KOPT-K1 (cell line): ENCODE data around the gene ABHD8.
A peak's percentile ranks its signal among the peaks of the same experiment; 100 is the strongest.

Experiments used
- H3K27ac ChIP-seq: fragments of 200-600 bp; sonication (generic); 2 replicates; pipeline ENCODE4 v1.5.1; 2016; ENCODE audit warnings: antibody characterized with exemption, mild to moderate bottlenecking, low read depth, low read length; ENCODE audit not compliant: poor library complexity, severe bottlenecking
- H3K36me3 ChIP-seq: fragments of 200-600 bp; sonication (generic); 2 replicates; pipeline ENCODE4 v1.5.1; 2017; ENCODE audit warnings: antibody characterized with exemption, mild to moderate bottlenecking, low read length, moderate library complexity; ENCODE audit not compliant: insufficient read depth
- H3K9me3 ChIP-seq: fragments of 200-600 bp; sonication (generic); 2 replicates; pipeline ENCODE4 v1.5.1; 2017; ENCODE audit warnings: antibody characterized with exemption, low read length, mild to moderate bottlenecking; ENCODE audit not compliant: insufficient read depth, poor library complexity, severe bottlenecking

ABHD8 gene

DNA sequence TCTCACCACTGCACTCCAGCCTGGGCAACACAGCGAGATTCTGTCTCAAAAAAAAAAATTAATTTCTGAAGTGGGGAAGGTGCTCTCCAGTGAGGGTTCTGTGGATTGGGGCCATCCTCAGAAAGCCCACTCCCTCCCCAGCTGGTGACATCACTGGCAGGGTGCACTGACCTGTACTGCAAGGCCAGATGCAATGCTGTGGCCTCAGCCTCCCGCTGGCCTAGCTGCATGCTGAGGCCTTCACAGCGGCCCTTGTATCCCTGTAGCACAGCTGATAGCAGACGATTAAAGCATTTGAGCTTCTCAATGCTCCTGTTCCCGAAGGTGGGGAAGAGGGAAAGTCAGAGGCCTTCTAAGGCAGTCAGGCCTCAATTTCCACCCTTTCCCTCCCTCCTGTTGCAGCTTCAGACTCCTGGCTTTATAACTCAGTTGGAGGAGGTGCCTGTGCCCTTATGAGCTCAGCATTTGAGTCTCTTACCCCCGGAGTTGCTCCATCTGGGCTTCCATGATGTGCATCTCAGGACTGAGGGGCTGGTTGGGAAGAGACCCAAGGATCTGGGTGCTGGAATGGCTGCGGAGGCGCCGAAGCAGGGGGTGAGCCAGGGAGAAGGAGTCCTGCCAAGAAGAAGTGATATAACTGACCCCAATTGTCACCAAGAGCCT, 44.0 kb downstream of the ABHD8 start:
- Histone ChIP-seq H3K27ac (no peak overlapping the region), H3K9me3 (no peaks in the 10 kb centered on the region), H3K36me3 (no peaks in the 10 kb centered on the region)

DNA sequence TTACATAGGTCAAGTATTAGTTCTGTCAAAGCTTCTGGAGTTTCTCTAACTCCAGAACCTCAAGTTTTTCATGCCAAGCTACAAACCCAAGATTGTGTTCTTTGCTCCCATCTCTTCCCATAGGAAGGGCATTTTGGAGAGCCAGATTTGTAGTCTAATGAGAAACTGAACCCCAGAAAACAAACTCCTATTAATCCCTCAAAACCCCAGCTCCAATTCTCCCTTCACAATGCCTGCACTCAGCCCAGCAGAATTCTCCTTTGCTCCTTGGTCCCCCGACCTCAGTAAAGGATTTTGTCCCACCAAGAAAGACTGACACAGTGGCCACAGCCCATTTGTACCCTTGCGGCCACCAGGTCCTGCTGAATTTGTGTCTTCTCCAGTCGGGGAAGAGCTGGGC, 47.1 kb downstream of the ABHD8 start:
- Histone ChIP-seq H3K27ac (no peak overlapping the region), H3K9me3 (no peaks in the 10 kb centered on the region), H3K36me3 (no peaks in the 10 kb centered on the region)

DNA sequence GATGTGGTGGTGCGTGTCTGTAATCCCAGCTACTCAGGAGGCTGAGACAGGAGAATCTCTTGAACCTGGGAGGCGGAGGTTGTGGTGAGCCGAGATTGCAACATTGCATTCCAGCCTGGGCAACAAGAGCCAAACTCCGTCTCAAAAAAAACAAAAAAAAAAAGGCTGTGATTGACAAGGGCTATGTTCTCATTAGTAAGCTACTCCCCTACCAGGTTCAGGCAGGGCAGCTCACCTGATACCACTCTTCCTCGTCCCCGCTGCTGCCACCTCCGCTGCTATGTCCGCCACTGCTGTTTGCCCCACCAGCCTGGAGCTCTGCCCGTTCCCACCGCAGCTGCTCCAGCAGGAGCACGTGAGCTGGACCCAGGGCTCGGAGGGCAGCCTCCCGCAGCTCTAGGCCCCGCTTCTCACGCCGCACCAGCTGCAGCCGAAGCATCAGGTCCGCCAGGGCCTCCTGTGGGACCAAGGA, 48.0 kb downstream of the ABHD8 start:
- Histone ChIP-seq H3K27ac (no peak overlapping the region), H3K9me3 (no peaks in the 10 kb centered on the region), H3K36me3 (no peaks in the 10 kb centered on the region)

DNA sequence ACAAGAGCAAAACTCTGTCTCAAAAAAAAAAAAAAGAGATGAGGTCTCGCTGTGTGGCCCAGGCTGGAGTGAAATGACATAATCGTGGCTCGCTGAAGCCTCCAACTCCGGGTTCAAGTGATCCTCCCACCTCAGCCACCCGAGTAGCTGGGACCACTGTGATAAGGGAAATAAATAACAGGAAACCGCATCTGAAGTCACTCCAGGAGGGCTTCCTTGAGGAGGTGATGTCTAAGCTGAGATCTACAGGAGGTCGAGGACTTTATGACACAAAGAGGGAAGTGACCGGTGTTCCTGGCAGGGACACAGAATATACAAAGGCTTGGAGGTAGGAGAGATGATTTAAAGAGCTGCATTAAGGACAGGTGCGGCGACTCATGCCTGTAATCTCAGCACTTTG, 48.6 kb downstream of the ABHD8 start:
- no peaks in the 10 kb centered on the region for H3K9me3 ChIP-seq
- H3K27ac ChIP-seq, result no peak overlapping the region
- H3K36me3 ChIP-seq, result no peaks in the 10 kb centered on the region

DNA sequence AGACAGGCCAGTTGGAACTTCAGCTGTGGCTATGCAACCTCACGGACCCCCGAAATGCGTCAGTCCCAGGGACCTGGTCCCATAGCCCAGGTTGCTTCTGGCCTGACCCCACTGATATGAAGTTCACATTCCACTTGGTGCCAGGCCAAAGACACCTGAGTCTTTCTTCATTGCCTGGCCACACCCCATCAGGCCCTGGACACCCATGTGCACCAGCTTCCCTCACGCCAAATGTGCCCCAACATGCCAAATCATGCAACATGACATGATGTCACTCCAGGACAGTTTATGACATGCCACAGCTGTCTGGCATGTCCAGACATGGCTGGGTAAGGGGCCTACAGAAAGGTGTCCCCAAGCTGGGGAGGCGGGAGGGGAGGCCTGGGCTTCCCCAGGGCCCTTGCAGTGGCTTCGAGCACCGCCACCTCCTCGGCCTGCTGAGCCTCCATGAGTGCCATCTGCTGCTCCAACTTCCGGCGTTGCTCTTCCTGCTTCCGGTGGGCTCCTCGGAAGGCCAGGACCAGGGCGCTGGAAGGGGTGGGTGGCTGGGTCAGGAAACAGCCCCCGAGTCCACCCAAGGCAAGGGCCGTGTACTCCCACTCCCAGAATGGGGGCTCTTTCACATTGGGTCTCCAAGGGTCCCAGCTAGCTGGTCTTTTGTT, 53.2 kb downstream of the ABHD8 start:
- H3K27ac ChIP-seq, result no peak overlapping the region

DNA sequence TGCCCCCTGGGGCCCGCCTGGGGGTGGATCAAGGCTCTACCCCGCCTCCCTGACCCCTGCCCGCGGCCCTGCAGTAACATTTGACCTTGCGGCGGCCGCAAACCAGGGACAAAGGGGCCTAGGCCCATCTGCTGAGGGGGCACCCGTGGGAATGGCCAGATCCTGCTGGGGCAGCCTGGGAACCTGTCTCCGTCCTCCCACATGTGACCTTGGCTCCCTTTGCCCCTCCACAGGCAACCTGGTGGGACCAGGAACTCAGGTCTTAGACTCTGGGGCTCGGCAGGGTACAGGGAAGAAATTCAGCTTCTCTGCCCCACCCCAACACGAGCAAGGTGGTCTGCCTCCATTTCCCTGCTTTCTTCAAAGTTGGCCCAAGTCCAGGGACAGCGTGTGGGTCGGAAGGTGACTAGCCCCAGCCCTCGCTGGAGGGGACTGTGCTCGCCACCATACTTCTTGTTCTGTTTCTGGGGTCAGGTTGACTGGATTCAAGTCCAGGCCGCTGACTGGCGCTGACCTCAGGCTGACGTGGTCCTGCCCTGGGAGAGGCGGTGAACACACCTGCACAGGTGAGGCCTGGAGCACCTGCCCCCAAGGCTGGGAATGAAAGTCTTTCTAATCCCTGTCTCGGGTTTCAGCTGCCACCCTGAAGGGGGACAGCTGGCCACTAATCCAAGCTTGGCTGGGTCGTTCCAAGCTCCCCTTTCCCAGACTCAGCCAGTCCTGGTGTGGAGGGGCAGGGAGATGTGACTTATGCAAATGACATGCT, 55.0 kb downstream of the ABHD8 start:
- Histone ChIP-seq H3K27ac (no peak overlapping the region), H3K36me3 (no peaks in the 10 kb centered on the region), H3K9me3 (no peaks in the 10 kb centered on the region)

More for the DNA sequence above, 53.2 kb downstream of the ABHD8 start:
- Histone ChIP-seq H3K36me3 (no peaks in the 10 kb centered on the region), H3K9me3 (no peaks in the 10 kb centered on the region)

DNA sequence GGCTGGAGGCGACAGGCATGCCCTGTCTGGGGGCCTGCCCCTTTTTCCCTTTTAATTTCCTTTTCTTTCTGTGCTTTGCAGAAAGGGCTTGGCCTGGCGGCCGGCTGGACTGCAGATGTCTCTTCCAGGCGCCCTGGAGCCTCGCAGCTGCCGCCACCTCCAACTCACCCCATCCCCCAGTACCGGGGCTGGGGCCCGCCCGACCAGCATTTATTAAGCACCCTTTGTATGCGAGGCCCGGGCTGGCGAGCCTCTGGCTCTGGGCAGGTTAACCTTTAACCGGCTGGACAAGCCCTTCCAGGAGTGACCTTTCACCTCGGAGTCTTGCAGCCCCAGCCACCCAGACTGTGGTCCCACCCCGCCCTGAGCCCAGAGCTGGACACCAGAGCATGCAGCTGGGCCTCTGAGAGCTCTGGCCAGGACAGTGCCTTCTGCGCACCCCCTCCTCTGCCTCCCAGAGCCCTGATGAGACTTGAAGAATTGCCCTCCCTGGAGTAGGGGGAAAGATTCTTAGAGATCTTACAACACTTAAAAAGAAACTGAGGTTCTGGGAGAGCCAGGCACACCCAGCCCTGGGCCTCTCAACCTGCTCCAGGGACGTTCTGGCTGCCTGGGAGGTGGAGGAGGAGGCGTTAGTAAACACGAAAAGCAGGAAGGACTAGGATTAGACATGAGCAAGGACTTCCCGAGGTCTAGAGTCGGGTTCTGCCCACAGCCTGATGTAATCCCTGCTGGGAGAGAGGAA, 56.4 kb downstream of the ABHD8 start:
- Histone ChIP-seq H3K36me3 (no peaks in the 10 kb centered on the region), H3K9me3 (no peaks in the 10 kb centered on the region), H3K27ac (no peak overlapping the region)

DNA sequence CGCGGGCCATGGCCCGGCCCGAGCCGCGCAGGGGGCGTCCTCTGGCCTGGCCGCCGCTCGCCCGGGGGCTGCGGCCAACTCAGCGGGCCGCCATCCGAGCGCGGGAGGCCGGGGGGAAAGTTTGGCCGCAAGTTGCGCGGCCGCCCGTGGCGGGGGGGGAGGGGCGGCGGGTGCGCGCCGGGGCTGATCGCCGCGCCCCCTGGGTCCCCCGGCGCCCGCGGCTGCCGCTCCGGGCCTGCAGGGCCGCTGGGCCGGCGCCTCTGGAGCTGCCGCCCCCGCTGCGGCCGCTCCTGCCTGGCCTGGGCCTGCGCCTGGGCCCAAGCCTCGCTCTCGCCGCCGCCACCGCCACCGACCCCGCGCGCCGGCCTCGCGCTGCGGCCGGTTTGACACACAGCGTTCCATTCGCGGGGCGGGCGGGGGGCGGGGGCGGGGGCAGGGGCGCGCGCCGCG, 57.7 kb downstream of the ABHD8 start, which contains the start of gene NR2F6:
NR2F6 (minus strand) TSS at position 385 of the 450 bp plus-strand sequence. CDS start 699 bp downstream, outside the sequence.
- Histone ChIP-seq H3K9me3 (no peaks in the 10 kb centered on the region), H3K36me3 (no peaks in the 10 kb centered on the region), H3K27ac (peak within 1 kb of the TSS; percentile 55)

DNA sequence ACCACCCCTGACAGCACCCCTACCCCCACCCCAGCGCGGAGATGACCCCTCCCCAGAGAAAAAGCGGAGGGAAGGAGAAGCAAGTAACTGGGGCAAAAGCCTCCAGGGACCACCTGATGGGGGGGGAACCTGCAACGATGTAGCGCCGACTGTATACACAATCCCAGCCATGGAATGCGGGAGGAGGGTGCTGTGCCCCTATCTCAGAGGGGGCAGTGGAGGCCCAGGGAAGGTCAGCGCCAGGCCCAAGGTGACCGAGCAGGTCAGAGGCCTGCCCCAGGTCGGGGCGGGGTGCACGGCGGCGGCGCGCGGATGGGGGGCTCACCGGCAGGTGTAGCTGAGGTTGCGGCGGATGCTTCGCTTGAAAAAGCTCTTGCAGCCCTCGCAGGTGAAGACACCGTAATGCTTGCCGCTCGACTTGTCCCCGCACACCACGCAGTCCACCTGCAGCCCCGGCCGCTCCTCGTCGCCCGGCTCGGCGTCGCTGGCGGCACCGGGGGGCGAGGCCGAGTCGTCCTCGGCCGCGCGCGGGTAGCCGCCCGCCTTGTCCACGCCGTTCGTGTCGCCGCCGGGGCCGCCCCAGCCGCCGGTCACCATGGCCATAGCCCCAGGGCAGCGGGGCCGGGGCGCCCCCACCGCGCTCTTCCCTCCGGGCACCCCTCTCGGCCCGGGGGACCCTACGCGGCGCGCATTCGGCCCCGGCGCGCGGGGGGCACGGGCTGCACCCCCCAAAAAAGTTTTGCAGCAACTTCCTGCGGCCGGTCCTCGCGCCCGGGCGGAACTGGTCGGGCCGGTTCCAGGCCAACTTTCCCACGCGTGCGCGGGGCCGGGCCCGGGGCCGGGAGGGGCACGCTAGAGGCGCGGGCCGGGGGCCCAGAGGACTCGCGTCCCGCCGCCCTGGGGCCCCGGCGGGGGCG, 58.3 kb downstream of the ABHD8 start:
- Histone ChIP-seq H3K27ac (peak overlapping the region; percentile 28), H3K9me3 (no peaks in the 10 kb centered on the region), H3K36me3 (no peaks in the 10 kb centered on the region)

DNA sequence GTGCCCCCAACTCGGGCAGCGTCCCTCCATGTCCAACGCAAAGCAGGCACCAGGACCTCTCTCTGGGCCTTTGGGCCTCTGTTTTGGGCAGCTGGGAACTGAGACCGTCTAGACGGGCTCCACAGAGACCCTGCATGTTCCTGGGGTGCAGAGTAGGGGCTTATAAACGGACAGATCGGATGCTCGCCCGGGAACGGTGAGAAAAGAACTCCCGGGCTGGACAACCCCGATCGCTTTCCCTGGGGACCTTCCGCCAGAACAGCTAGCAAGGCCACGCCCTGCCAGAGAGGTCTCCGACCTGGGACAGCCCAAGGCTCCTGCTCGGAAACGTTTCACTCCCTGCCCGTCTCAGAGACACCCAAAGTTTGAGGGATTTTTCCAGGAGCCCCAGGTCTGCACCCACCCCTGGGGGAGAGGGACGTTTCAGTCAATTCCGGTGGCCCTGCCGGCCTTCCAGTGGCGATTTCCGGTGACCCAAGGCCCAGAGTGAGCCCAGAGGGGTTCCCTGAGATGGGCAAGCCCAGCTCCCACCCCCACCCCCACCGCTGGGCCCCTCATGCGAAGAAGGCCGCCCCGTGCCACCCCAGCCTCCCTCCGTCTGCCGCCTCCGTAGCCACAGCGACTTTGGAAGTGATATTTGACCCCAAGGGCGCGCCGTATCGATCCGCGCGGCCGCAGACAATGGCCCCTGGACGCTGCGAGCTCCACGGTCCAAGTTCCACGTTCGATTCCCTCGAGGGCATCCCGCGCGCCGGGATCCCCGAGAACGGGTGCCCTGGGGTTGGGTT, 59.2 kb downstream of the ABHD8 start:
- H3K9me3 ChIP-seq, result no peaks in the 10 kb centered on the region
- no peaks in the 10 kb centered on the region for H3K36me3 ChIP-seq
- no peak overlapping the region for H3K27ac ChIP-seq

DNA sequence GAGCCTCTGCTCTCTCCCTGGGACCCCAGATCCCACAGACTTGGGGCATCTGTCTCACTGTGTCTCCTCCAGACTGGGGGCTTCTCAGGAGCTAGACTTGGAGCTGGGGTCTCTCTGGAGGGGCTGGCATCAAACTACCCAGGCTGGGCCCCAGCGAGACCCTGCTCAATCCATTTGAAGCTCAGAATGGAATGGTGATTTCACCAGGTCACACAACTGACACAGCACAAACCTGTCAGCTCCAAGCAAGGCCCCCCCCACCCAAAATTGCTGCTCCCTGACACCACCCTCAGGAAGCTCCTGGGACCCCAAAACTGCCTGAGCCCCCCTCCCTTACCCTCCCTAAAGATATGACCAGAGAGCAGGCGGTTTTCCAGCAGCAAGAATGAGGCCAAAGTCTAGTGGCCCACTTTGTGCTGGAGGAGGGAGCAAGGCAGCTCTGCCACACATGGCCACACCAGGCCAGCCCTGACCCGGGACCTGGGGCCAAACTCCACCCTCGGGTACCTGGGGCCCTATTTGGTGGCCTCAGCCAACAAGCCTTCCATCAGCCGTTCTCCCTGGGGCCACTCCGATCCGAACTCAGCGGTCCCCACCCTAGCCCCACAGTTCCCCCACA, 59.9 kb downstream of the ABHD8 start:
- Histone ChIP-seq H3K36me3 (no peaks in the 10 kb centered on the region), H3K9me3 (no peaks in the 10 kb centered on the region), H3K27ac (no peak overlapping the region)

DNA sequence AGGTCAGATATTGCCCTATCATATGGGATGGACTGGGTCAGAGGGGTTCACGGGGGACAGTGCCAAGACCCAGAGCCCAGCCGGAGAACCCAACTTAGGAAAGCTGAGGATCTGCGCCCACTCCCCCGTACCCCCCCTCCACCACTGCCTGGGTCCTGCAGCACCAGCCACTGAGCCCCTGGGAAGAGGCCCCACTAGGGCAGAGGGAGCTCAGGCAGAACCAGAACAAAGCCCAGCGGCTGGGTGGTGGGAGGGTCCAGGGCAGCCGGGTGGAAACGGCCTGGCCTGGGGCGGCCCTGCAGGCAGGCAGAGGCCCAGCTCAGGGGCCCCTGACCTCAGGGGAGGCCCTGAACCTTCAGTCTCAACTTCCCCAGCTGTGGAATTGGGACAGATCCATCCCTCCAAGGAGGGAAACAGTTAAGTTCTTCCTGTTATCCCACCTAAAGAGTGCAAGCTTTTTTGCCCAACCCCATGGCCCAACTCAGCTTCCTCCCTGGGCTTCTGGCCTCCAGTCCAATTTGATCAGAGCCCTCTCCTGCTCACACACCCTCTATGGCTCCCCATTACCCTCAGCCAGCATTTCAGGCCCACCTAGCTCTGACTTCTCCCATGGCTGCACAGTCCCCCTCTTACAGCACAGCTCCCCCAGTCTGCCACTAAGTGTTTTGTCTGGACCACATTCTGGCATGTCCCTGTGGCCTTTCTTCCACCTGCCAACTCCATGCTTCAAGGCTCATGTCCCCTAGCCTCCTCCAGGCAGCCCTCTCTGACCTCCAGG, 60.6 kb downstream of the ABHD8 start:
- H3K36me3 ChIP-seq, result no peaks in the 10 kb centered on the region
- H3K27ac ChIP-seq, result no peak overlapping the region
- no peaks in the 10 kb centered on the region for H3K9me3 ChIP-seq
